ENCODE measurements around the gene ITGB6.
"Not testable (repeated sequence)": the region's sequence is repeated elsewhere in the genome, so short reads cannot be mapped to it uniquely, and the experiment has no call there.

The ITGB6 gene

GRCh38 chr2:160156100-160156499 is 44.0 kb downstream of the ITGB6 start:
- Mint-ChIP-seq H3K9me3 (peaks cover 8% of the 10 kb centered on the region), H3K4me3 (no peak overlapping the region), H3K36me3 (ENCODE audit: low read depth) (no peaks in the 10 kb centered on the region), H3K4me1 (ENCODE audit: low read depth) (no peaks in the 10 kb centered on the region), H3K27me3 (no peaks in the 10 kb centered on the region), H3K27ac (no peak overlapping the region)
- intact Hi-C loops (cut with micrococcal nuclease): no loop called here

DNA sequence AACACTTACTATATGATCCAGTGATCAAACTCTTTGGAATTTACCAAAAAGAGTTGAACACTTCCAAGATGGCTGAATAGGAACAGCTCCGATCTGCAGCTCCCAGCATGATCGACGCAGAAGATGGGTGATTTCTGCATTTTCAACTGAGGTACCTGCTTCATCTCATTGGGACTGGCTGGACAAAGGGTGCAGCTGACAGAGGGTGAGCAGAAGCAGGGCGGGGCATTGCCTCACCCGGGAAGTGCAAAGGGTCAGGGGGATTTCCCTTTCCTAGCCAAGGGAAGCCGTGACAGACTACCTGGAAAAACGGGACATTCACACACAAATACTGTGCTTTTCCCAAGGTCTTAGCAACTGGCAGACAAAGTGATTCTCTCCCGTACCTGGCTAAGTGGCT is 51.7 kb downstream of the ITGB6 start:
- H3K27me3 Mint-ChIP-seq; intact Hi-C loops (cut with micrococcal nuclease); H3K4me1 Mint-ChIP-seq (ENCODE audit: low read depth); H3K36me3 Mint-ChIP-seq (ENCODE audit: low read depth); H3K27ac Mint-ChIP-seq; H3K9me3 Mint-ChIP-seq; H3K4me3 Mint-ChIP-seq: not testable (repeated sequence)

DNA sequence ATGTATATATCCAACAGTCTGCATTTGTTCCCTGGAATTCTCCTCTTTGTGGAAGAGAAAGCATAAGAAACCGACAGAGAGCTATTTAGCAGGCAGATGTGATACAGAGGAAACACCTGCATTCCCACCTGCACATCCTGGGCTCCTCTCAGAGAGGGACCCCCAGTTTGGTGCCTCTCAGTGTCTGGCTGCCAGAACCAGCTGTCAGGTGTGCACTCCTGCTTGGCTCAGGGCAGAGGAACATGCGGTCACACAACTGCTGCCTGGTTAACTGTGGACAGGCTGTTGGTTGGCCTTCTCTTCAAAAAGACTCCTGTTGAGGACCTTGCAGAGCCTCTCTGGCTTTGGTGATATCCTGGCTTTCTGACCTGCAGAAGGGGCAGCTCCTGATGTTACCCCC is 54.6 kb downstream of the ITGB6 start:
- no peaks in the 10 kb centered on the region for H3K36me3 Mint-ChIP-seq (ENCODE audit: low read depth)
- intact Hi-C loops (cut with micrococcal nuclease): no loop called here
- no peak overlapping the region for H3K27ac Mint-ChIP-seq
- H3K9me3 Mint-ChIP-seq: no peaks in the 10 kb centered on the region
- no peak overlapping the region for H3K4me3 Mint-ChIP-seq
- H3K27me3 Mint-ChIP-seq: peaks cover 2% of the 10 kb centered on the region
- no peaks in the 10 kb centered on the region for H3K4me1 Mint-ChIP-seq (ENCODE audit: low read depth)

GRCh38 chr2:160144280-160144990 is 55.6 kb downstream of the ITGB6 start:
- Mint-ChIP-seq H3K4me1 (ENCODE audit: low read depth) (no peaks in the 10 kb centered on the region), H3K9me3 (no peaks in the 10 kb centered on the region), H3K4me3 (no peak overlapping the region), H3K27ac (no peak overlapping the region), H3K36me3 (ENCODE audit: low read depth) (no peaks in the 10 kb centered on the region), H3K27me3 (peaks cover 4% of the 10 kb centered on the region)
- intact Hi-C loops (cut with micrococcal nuclease): no loop called here

GRCh38 chr2:160142472-160142871 is 57.6 kb downstream of the ITGB6 start:
- H3K36me3 Mint-ChIP-seq (ENCODE audit: low read depth): no peaks in the 10 kb centered on the region
- H3K4me3 Mint-ChIP-seq: no peak overlapping the region
- peaks cover 4% of the 10 kb centered on the region for H3K27me3 Mint-ChIP-seq
- H3K4me1 Mint-ChIP-seq (ENCODE audit: low read depth): no peaks in the 10 kb centered on the region
- intact Hi-C loops (cut with micrococcal nuclease): no loop called here
- H3K27ac Mint-ChIP-seq: no peak overlapping the region
- H3K9me3 Mint-ChIP-seq: no peaks in the 10 kb centered on the region

DNA sequence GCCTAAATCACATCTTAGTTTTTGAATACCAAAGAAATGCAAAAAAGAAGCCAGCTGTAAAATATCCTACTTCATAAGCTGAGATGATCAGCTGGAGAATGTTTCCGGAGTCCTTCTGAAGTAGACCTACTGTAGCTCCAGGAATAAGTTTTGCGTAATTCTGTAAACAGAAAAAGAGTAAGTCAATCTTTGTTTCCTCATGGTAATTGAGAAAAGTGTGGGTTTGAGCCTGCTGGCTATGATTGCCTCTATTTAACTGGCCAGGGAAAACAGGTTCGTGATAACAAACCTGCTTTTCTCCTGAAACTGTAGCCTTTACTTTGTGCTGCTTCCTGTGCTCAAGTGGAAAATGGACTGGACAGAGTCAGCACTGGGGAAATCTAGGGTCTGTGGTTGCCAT is 58.2 kb downstream of the ITGB6 start:
- Mint-ChIP-seq H3K4me3 (no peak overlapping the region), H3K9me3 (no peaks in the 10 kb centered on the region), H3K36me3 (ENCODE audit: low read depth) (no peaks in the 10 kb centered on the region), H3K27ac (no peak overlapping the region), H3K4me1 (ENCODE audit: low read depth) (no peaks in the 10 kb centered on the region), H3K27me3 (peaks cover 4% of the 10 kb centered on the region)
- intact Hi-C loops (cut with micrococcal nuclease): no loop called here

- Mint-ChIP-seq H3K9me3 (no peaks in the 10 kb centered on the region), H3K27me3 (peaks cover 4% of the 10 kb centered on the region)
- intact Hi-C loops (cut with micrococcal nuclease): no loop called here
These were observed 58.7 kb downstream of the ITGB6 start for GRCh38 chr2:160141419-160141818.

GRCh38 chr2:160140471-160140870 is 59.6 kb downstream of the ITGB6 start:
- intact Hi-C loops (cut with micrococcal nuclease): no loop called here
- peaks cover 4% of the 10 kb centered on the region for H3K27me3 Mint-ChIP-seq
- H3K36me3 Mint-ChIP-seq (ENCODE audit: low read depth): no peaks in the 10 kb centered on the region
- H3K27ac Mint-ChIP-seq: no peak overlapping the region
- no peaks in the 10 kb centered on the region for H3K4me1 Mint-ChIP-seq (ENCODE audit: low read depth)
- H3K4me3 Mint-ChIP-seq: no peak overlapping the region
- H3K9me3 Mint-ChIP-seq: no peaks in the 10 kb centered on the region

More at GRCh38 chr2:160141419-160141818, 58.7 kb downstream of the ITGB6 start:
- no peak overlapping the region for H3K27ac Mint-ChIP-seq
- no peaks in the 10 kb centered on the region for H3K4me1 Mint-ChIP-seq (ENCODE audit: low read depth)
- no peak overlapping the region for H3K4me3 Mint-ChIP-seq
- no peaks in the 10 kb centered on the region for H3K36me3 Mint-ChIP-seq (ENCODE audit: low read depth)

- H3K4me1 Mint-ChIP-seq (ENCODE audit: low read depth): no peaks in the 10 kb centered on the region
- H3K4me3 Mint-ChIP-seq: no peak overlapping the region
- peaks cover 2% of the 10 kb centered on the region for H3K27me3 Mint-ChIP-seq
- H3K27ac Mint-ChIP-seq: no peak overlapping the region
- no peaks in the 10 kb centered on the region for H3K36me3 Mint-ChIP-seq (ENCODE audit: low read depth)
- intact Hi-C loops (cut with micrococcal nuclease): no loop called here
- no peaks in the 10 kb centered on the region for H3K9me3 Mint-ChIP-seq
These were observed 60.1 kb downstream of the ITGB6 start for GRCh38 chr2:160139991-160140390.

DNA sequence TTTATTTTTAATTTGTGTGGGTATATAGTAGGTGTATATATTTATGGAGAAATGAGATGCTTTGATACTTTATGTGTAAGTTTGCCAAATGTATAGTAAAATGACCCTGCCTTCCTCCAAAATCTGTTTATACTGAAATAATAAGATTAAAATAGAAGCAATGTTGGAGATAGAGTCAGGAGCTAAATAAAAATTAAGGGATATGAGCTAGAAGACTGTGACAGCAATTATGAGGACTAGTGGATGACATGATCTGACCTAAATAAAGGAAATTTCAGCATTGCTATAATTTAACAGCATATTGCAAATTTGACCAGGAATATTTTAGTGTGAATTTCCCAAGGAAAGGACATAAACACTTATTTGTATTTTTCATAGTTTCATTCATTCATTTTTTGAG is 60.7 kb downstream of the ITGB6 start:
- H3K9me3 Mint-ChIP-seq: no peaks in the 10 kb centered on the region
- no peaks in the 10 kb centered on the region for H3K4me1 Mint-ChIP-seq (ENCODE audit: low read depth)

GRCh38 chr2:160138406-160138805 is 61.7 kb downstream of the ITGB6 start:
- Mint-ChIP-seq H3K4me3 (no peak overlapping the region), H3K27me3 (peaks cover 2% of the 10 kb centered on the region), H3K9me3 (no peaks in the 10 kb centered on the region), H3K4me1 (ENCODE audit: low read depth) (no peaks in the 10 kb centered on the region), H3K36me3 (ENCODE audit: low read depth) (no peaks in the 10 kb centered on the region), H3K27ac (no peak overlapping the region)
- intact Hi-C loops (cut with micrococcal nuclease): no loop called here

More for the DNA sequence above, 60.7 kb downstream of the ITGB6 start:
- no peaks in the 10 kb centered on the region for H3K36me3 Mint-ChIP-seq (ENCODE audit: low read depth)
- H3K27ac Mint-ChIP-seq: no peak overlapping the region
- intact Hi-C loops (cut with micrococcal nuclease): no loop called here
- H3K4me3 Mint-ChIP-seq: no peak overlapping the region
- H3K27me3 Mint-ChIP-seq: peaks cover 2% of the 10 kb centered on the region

DNA sequence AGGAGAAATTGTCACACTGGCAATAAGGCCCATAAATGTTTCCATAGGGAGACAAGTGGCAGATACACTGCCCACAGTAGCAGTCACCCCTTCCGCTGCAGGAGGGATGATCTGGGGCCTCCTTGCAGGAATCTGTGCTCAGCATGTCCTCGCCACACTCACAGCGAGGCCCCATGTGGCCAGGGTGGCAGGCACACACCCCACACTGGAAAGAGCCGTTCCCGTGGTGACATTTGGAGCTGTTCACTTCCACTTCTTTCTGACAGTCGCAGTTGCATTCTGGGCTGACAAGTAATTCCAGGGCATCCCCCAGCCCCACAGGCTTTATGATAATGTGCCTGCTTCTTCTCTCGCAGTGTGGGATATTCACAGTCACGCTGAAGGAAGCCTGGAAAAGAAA is 62.6 kb downstream of the ITGB6 start:
- no peak overlapping the region for H3K27ac Mint-ChIP-seq

GRCh38 chr2:160132761-160133160 is 67.3 kb downstream of the ITGB6 start:
- intact Hi-C loops (cut with micrococcal nuclease): no loop called here
- H3K4me1 Mint-ChIP-seq (ENCODE audit: low read depth): no peaks in the 10 kb centered on the region
- H3K27me3 Mint-ChIP-seq: no peaks in the 10 kb centered on the region
- H3K36me3 Mint-ChIP-seq (ENCODE audit: low read depth): no peaks in the 10 kb centered on the region
- H3K4me3 Mint-ChIP-seq: no peak overlapping the region
- H3K27ac Mint-ChIP-seq: no peak overlapping the region
- H3K9me3 Mint-ChIP-seq: no peaks in the 10 kb centered on the region

More for the DNA sequence above, 62.6 kb downstream of the ITGB6 start:
- Mint-ChIP-seq H3K27me3 (peaks cover 2% of the 10 kb centered on the region), H3K36me3 (ENCODE audit: low read depth) (no peaks in the 10 kb centered on the region), H3K9me3 (no peaks in the 10 kb centered on the region), H3K4me3 (no peak overlapping the region), H3K4me1 (ENCODE audit: low read depth) (no peaks in the 10 kb centered on the region)
- intact Hi-C loops (cut with micrococcal nuclease): no loop called here

DNA sequence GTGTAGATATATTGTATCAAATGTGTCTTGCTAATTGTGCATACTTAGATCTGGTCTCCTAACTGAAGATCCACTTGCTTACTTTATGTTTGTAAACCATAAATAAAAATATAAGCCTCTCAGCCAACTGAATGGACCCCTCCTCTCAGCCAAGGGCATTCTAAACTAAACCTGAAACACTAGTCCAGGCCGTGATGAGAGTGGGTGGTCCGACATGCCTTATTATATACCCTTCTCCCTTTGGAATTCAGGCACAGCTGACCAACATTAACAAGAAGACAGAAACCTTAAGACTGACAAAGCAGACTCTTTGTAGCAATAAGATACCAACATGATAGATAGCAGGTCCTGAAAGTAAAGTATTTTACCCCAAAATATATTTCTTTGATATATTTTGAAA is 73.3 kb downstream of the ITGB6 start:
- no peaks in the 10 kb centered on the region for H3K27me3 Mint-ChIP-seq
- no peaks in the 10 kb centered on the region for H3K36me3 Mint-ChIP-seq (ENCODE audit: low read depth)
- no peaks in the 10 kb centered on the region for H3K4me1 Mint-ChIP-seq (ENCODE audit: low read depth)
- no peak overlapping the region for H3K4me3 Mint-ChIP-seq
- H3K9me3 Mint-ChIP-seq: no peaks in the 10 kb centered on the region
- intact Hi-C loops (cut with micrococcal nuclease): no loop called here
- H3K27ac Mint-ChIP-seq: no peak overlapping the region

DNA sequence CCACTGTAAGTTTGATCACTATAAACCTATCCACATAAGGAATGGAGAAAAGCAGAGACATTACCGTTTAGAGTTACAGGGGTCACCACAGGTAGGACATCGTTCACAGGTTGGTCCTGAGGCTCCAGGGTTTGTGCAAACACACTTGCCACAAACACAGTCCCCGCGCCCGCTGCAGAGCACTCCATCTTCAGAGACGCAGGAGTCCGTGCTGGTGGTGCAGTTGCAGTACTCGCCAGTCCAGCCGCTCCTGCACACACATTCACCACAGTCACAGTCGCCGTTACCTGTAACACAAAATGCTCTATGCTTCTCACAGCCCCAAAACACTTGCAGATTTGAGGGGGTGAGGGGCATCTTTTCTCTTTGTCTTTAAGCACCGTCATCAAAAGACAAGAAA is 73.8 kb downstream of the ITGB6 start:
- Mint-ChIP-seq H3K4me3 (no peak overlapping the region), H3K9me3 (no peaks in the 10 kb centered on the region), H3K27ac (no peak overlapping the region), H3K27me3 (no peaks in the 10 kb centered on the region), H3K4me1 (ENCODE audit: low read depth) (no peaks in the 10 kb centered on the region), H3K36me3 (ENCODE audit: low read depth) (no peaks in the 10 kb centered on the region)
- intact Hi-C loops (cut with micrococcal nuclease): no loop called here

Data from dendritic cell treated with granulocyte-macrophage colony-stimulating factor and Interleukin-4, amounts not matched to agents 40 ng/mL and 50 ng/mL, for 4 days (primary cell).